Measurements from ENCODE around the gene SNX13.

Gene SNX13

GRCh38 chr7:17966706-17967105, 26.4 kb upstream of the SNX13 start:
- no peak overlapping the region for H3K9ac ChIP-seq (ENCODE audit: low read length)
- H3K27ac ChIP-seq (ENCODE audit: low read depth, low read length): no peak overlapping the region

GRCh38 chr7:17965603-17966002, 25.3 kb upstream of the SNX13 start:
- Histone ChIP-seq H3K9ac (ENCODE audit: low read length) (no peak overlapping the region), H3K27ac (ENCODE audit: low read depth, low read length) (no peak overlapping the region), H3K36me3 (ENCODE audit: control insufficient read depth, insufficient read depth, low read length) (no peaks in the 10 kb centered on the region), H3K4me1 (ENCODE audit: control insufficient read depth, insufficient read depth, low read length) (no peaks in the 10 kb centered on the region), H3K27me3 (ENCODE audit: control insufficient read depth, insufficient read depth, low read length) (no peaks in the 10 kb centered on the region), H3K4me3 (ENCODE audit: low read length) (no peak overlapping the region)

More at GRCh38 chr7:17966706-17967105, 26.4 kb upstream of the SNX13 start:
- Histone ChIP-seq H3K27me3 (ENCODE audit: control insufficient read depth, insufficient read depth, low read length) (no peaks in the 10 kb centered on the region), H3K4me3 (ENCODE audit: low read length) (no peak overlapping the region), H3K4me1 (ENCODE audit: control insufficient read depth, insufficient read depth, low read length) (no peaks in the 10 kb centered on the region), H3K36me3 (ENCODE audit: control insufficient read depth, insufficient read depth, low read length) (no peaks in the 10 kb centered on the region)

- H3K4me1 ChIP-seq (ENCODE audit: control insufficient read depth, insufficient read depth, low read length): no peaks in the 10 kb centered on the region
- no peaks in the 10 kb centered on the region for H3K27me3 ChIP-seq (ENCODE audit: control insufficient read depth, insufficient read depth, low read length)
- no peak overlapping the region for H3K4me3 ChIP-seq (ENCODE audit: low read length)
- no peaks in the 10 kb centered on the region for H3K36me3 ChIP-seq (ENCODE audit: control insufficient read depth, insufficient read depth, low read length)
- no peak overlapping the region for H3K9ac ChIP-seq (ENCODE audit: low read length)
- no peak overlapping the region for H3K27ac ChIP-seq (ENCODE audit: low read depth, low read length)
These were observed 23.0 kb upstream of the SNX13 start for GRCh38 chr7:17963281-17963680.

GRCh38 chr7:17962652-17963051, 22.4 kb upstream of the SNX13 start:
- Histone ChIP-seq H3K4me3 (ENCODE audit: low read length) (no peak overlapping the region), H3K36me3 (ENCODE audit: control insufficient read depth, insufficient read depth, low read length) (no peaks in the 10 kb centered on the region), H3K4me1 (ENCODE audit: control insufficient read depth, insufficient read depth, low read length) (no peaks in the 10 kb centered on the region), H3K27ac (ENCODE audit: low read depth, low read length) (no peak overlapping the region), H3K9ac (ENCODE audit: low read length) (no peak overlapping the region), H3K27me3 (ENCODE audit: control insufficient read depth, insufficient read depth, low read length) (no peaks in the 10 kb centered on the region)

- H3K36me3 ChIP-seq (ENCODE audit: control insufficient read depth, insufficient read depth, low read length): no peaks in the 10 kb centered on the region
These were observed 17.6 kb upstream of the SNX13 start for GRCh38 chr7:17957871-17958270.

GRCh38 chr7:17952387-17952786, 12.1 kb upstream of the SNX13 start:
- Histone ChIP-seq H3K27me3 (ENCODE audit: control insufficient read depth, insufficient read depth, low read length) (no peaks in the 10 kb centered on the region), H3K4me3 (ENCODE audit: low read length) (no peak overlapping the region), H3K9ac (ENCODE audit: low read length) (no peak overlapping the region), H3K27ac (ENCODE audit: low read depth, low read length) (no peak overlapping the region), H3K36me3 (ENCODE audit: control insufficient read depth, insufficient read depth, low read length) (no peaks in the 10 kb centered on the region), H3K4me1 (ENCODE audit: control insufficient read depth, insufficient read depth, low read length) (no peaks in the 10 kb centered on the region)

More at GRCh38 chr7:17957871-17958270, 17.6 kb upstream of the SNX13 start:
- no peak overlapping the region for H3K9ac ChIP-seq (ENCODE audit: low read length)
- H3K27me3 ChIP-seq (ENCODE audit: control insufficient read depth, insufficient read depth, low read length): no peaks in the 10 kb centered on the region
- H3K4me3 ChIP-seq (ENCODE audit: low read length): no peak overlapping the region
- no peak overlapping the region for H3K27ac ChIP-seq (ENCODE audit: low read depth, low read length)
- no peaks in the 10 kb centered on the region for H3K4me1 ChIP-seq (ENCODE audit: control insufficient read depth, insufficient read depth, low read length)

GRCh38 chr7:17951742-17952254, 11.5 kb upstream of the SNX13 start:
- Histone ChIP-seq H3K27ac (ENCODE audit: low read depth, low read length) (no peak overlapping the region), H3K4me1 (ENCODE audit: control insufficient read depth, insufficient read depth, low read length) (no peaks in the 10 kb centered on the region), H3K4me3 (ENCODE audit: low read length) (no peak overlapping the region), H3K9ac (ENCODE audit: low read length) (no peak overlapping the region), H3K36me3 (ENCODE audit: control insufficient read depth, insufficient read depth, low read length) (no peaks in the 10 kb centered on the region), H3K27me3 (ENCODE audit: control insufficient read depth, insufficient read depth, low read length) (no peaks in the 10 kb centered on the region)

GRCh38 chr7:17948526-17949238, 8.4 kb upstream of the SNX13 start:
- Histone ChIP-seq H3K9ac (ENCODE audit: low read length) (no peak overlapping the region), H3K36me3 (ENCODE audit: control insufficient read depth, insufficient read depth, low read length) (no peaks in the 10 kb centered on the region), H3K4me3 (ENCODE audit: low read length) (no peak overlapping the region), H3K4me1 (ENCODE audit: control insufficient read depth, insufficient read depth, low read length) (no peaks in the 10 kb centered on the region), H3K27me3 (ENCODE audit: control insufficient read depth, insufficient read depth, low read length) (no peaks in the 10 kb centered on the region), H3K27ac (ENCODE audit: low read depth, low read length) (no peak overlapping the region)

- Histone ChIP-seq H3K4me3 (ENCODE audit: low read length) (no peak overlapping the region), H3K36me3 (ENCODE audit: control insufficient read depth, insufficient read depth, low read length) (no peaks in the 10 kb centered on the region), H3K27ac (ENCODE audit: low read depth, low read length) (no peak overlapping the region), H3K9ac (ENCODE audit: low read length) (no peak overlapping the region), H3K27me3 (ENCODE audit: control insufficient read depth, insufficient read depth, low read length) (no peaks in the 10 kb centered on the region), H3K4me1 (ENCODE audit: control insufficient read depth, insufficient read depth, low read length) (no peaks in the 10 kb centered on the region)
These were observed 7.3 kb upstream of the SNX13 start for GRCh38 chr7:17947620-17948019.

- no peak overlapping the region for H3K4me3 ChIP-seq (ENCODE audit: low read length)
- no peak overlapping the region for H3K9ac ChIP-seq (ENCODE audit: low read length)
- no peak overlapping the region for H3K27ac ChIP-seq (ENCODE audit: low read depth, low read length)
These were observed 6.3 kb upstream of the SNX13 start for GRCh38 chr7:17946591-17946990.

GRCh38 chr7:17944720-17945119, 4.4 kb upstream of the SNX13 start:
- H3K27me3 ChIP-seq (ENCODE audit: control insufficient read depth, insufficient read depth, low read length): no peaks in the 10 kb centered on the region
- peaks cover 4% of the 10 kb centered on the region for H3K4me1 ChIP-seq (ENCODE audit: control insufficient read depth, insufficient read depth, low read length)
- no peak overlapping the region for H3K4me3 ChIP-seq (ENCODE audit: low read length)
- H3K9ac ChIP-seq (ENCODE audit: low read length): no peak overlapping the region
- no peak overlapping the region for H3K27ac ChIP-seq (ENCODE audit: low read depth, low read length)
- H3K36me3 ChIP-seq (ENCODE audit: control insufficient read depth, insufficient read depth, low read length): no peaks in the 10 kb centered on the region

More at GRCh38 chr7:17946591-17946990, 6.3 kb upstream of the SNX13 start:
- H3K36me3 ChIP-seq (ENCODE audit: control insufficient read depth, insufficient read depth, low read length): no peaks in the 10 kb centered on the region
- no peaks in the 10 kb centered on the region for H3K4me1 ChIP-seq (ENCODE audit: control insufficient read depth, insufficient read depth, low read length)
- H3K27me3 ChIP-seq (ENCODE audit: control insufficient read depth, insufficient read depth, low read length): no peaks in the 10 kb centered on the region

- Histone ChIP-seq H3K9ac (ENCODE audit: low read length) (no peak overlapping the region), H3K36me3 (ENCODE audit: control insufficient read depth, insufficient read depth, low read length) (no peaks in the 10 kb centered on the region), H3K4me1 (ENCODE audit: control insufficient read depth, insufficient read depth, low read length) (peaks cover 12% of the 10 kb centered on the region), H3K4me3 (ENCODE audit: low read length) (no peak overlapping the region), H3K27me3 (ENCODE audit: control insufficient read depth, insufficient read depth, low read length) (no peaks in the 10 kb centered on the region), H3K27ac (ENCODE audit: low read depth, low read length) (no peak overlapping the region)
These were observed 2.7 kb upstream of the SNX13 start for GRCh38 chr7:17943006-17943405.

- Histone ChIP-seq H3K36me3 (ENCODE audit: control insufficient read depth, insufficient read depth, low read length) (no peaks in the 10 kb centered on the region), H3K27me3 (ENCODE audit: control insufficient read depth, insufficient read depth, low read length) (no peaks in the 10 kb centered on the region), H3K4me1 (ENCODE audit: control insufficient read depth, insufficient read depth, low read length) (peaks cover 12% of the 10 kb centered on the region), H3K27ac (ENCODE audit: low read depth, low read length) (no peak overlapping the region), H3K9ac (ENCODE audit: low read length) (no peak overlapping the region), H3K4me3 (ENCODE audit: low read length) (no peak overlapping the region)
These were observed 1.9 kb upstream of the SNX13 start for GRCh38 chr7:17942231-17942630.

Measured in rectal smooth muscle tissue (tissue), 1 donor.